HG03520 (cell line): ENCODE measurements around the gene PMM2.
"Not testable (repeated sequence)": the region's sequence is repeated elsewhere in the genome, so short reads cannot be mapped to it uniquely, and the experiment has no call there.

Source experiments
- ATAC-seq: cut with Tn5 transposase; IDR thresholded peaks from one replicate; pipeline ENCODE4 v1.9.1; 2021; ENCODE audit warnings: mild to moderate bottlenecking, moderate library complexity; ENCODE audit not compliant: unreplicated experiment

PMM2 gene

DNA sequence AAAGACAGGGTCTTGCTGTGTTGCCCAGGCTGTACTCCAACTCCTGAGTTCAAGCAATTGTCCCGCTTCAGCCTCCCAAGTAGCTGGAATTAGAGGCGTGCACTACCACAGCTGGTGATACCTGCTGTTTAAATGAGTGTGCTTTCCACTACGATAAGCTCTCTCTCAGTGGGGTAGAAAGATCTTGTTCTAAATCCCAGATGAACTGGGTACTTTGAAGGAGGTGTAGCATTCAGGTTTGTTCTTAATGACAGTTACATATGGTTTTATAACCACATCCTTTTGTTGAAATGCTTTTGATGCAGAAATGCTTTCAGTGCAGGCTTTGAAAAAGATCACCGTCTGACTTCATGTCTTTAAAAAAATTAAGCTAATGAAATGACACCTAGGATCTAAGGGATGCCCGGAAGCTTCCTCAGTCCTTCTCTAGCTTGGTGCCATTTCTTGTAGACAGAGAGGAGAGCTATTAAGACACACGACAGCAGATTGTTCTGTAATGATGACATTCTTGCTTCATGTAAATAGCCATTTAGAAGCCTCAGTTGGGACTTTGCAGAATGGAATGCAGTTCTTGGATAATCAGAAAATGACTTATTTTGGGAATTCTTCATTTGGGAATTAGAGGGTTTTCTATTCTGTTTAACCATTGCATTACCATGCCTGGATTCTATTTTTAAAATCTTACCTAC lies 19.5 kb downstream of the PMM2 start:
- no peak for ATAC-seq

DNA sequence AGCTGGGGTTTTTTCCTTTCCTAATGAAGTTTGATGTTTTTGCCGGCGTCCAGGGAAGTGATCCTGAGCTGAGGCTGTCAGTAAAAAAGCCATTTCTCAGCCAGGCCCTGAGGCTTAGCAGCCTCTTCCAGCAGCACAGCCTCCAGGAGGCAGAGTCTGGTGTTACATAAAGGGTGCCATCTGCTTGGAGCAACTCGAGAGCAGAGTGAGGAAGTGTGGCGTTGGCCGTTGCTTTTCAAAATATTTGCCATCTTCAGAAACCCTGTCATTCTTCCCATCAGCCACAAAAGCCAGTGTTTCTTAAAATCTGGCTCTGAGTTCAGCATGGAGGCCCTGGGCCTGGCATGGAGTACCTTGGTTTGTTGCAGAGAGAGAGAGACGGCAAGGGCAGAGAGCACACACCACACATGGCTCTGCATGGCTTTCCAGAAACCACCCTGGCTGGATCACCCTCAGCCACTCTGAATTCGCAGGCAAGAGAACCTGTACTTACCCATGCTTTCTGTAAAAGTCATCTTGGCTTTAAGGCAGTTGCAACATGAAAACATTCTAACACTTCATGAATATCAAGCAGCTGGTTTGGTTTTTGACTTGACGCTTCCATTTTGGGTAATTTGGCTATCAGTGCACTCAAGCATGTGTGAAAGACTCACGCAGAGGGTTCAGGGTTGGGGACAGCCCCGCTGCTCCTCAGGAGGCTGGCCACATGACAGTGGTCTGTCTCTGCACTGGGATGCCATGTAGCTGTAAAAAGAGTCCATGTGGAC lies 21.0 kb downstream of the PMM2 start:
- ATAC-seq = peak; percentile 67

GRCh38 chr16:8819411-8820034 lies 21.9 kb downstream of the PMM2 start:
- no peak for ATAC-seq

- ATAC-seq = no peak
Measured at GRCh38 chr16:8822403-8822802, 24.8 kb downstream of the PMM2 start.

GRCh38 chr16:8826278-8826879 lies 28.7 kb downstream of the PMM2 start:
- ATAC-seq = no peak

DNA sequence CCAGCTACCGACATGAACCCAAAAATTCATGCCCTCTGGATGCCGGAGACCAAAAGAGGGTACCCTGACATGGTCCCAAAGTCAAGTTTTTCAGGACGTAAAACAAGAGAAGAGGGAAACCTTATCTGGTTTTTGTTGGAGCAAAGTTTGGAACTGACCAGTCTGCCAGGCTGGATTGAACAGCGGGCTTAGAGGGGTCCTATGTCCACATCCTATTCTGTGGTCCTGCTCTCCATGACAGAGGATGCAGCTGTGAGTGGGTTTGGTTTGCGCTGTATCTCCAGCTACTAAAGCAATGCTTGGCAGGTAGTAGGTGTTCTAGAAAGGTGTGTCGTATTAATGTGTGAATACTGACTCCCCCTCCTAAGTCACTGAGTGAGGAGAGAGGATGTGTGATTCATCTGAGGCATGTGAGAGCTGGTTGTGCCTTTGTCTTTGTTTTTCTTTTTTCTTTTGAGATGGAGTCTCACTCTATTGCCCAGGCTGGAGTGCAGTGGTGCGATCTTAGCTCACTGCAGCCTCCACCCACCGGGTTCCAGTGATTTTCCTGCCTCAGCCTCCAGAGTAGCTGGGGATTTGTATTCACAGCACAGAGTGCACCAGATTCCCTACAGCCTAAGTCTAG lies 31.0 kb downstream of the PMM2 start:
- no peak for ATAC-seq

DNA sequence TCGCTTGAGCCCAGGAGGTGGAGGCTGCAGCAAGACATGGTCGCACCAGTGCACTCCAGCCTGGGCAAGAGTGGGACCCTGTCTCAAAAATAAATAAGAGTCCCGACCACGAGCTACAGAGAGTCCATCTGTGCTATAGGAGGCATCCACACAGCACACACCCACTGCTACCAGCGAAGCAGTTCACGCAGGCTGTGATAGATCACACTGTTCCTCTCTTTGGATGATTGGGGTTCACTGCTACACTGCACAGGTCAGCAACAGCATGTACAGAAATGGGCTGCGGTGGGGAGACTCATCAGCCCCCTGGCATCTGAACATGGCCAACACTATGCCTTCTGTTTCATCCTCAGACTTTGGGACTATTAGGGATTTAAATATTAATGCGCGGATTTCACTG lies 33.8 kb downstream of the PMM2 start:
- no peak for ATAC-seq

GRCh38 chr16:8831871-8832716 lies 34.5 kb downstream of the PMM2 start:
- no peak for ATAC-seq

GRCh38 chr16:8832717-8833105 lies 35.1 kb downstream of the PMM2 start:
- ATAC-seq = no peak

- ATAC-seq = not testable (repeated sequence)
Measured at GRCh38 chr16:8836797-8837196, 39.2 kb downstream of the PMM2 start.

- not testable (repeated sequence) for ATAC-seq
Measured at GRCh38 chr16:8837594-8837993, 40.0 kb downstream of the PMM2 start.

DNA sequence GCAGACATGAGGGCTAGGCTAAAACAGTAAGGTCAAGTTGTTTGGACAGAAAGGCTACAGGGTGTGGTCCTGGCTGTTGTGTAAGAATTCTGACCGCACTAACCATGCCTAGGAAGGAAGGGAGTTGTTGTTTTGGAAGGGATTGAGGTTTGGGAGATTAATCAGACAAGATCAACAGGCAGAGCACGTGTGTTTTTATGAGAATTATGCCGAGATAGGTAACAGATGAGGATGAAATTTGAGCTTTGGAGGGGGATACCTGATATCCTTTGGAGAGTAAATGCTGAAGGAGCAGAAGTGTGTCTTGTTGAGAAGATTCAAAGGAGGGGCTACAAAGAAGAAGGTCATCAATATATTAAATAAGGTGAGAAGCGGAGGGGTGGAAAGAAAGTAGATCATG lies 44.4 kb downstream of the PMM2 start:
- ATAC-seq = not testable (repeated sequence)

DNA sequence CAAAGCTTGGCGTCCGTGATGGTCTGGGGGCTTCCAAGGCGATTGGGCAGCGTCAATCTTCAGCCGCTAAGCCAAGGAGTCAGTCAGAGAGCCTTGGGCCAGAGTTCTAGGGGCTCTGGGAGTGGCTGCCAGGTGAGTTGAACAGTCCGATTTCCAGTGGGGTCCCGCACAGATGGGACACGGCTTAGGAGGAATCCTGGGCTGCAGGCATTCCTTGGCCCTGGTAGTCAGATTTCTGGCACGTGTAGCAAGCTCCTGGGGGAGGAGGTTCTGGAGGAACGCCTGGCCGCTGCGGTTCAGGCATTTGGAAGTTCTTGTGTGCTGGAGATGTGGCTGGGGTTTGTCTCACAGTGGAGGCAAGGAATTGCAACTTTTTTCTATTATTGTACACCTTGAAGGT lies 45.7 kb downstream of the PMM2 start:
- not testable (repeated sequence) for ATAC-seq

DNA sequence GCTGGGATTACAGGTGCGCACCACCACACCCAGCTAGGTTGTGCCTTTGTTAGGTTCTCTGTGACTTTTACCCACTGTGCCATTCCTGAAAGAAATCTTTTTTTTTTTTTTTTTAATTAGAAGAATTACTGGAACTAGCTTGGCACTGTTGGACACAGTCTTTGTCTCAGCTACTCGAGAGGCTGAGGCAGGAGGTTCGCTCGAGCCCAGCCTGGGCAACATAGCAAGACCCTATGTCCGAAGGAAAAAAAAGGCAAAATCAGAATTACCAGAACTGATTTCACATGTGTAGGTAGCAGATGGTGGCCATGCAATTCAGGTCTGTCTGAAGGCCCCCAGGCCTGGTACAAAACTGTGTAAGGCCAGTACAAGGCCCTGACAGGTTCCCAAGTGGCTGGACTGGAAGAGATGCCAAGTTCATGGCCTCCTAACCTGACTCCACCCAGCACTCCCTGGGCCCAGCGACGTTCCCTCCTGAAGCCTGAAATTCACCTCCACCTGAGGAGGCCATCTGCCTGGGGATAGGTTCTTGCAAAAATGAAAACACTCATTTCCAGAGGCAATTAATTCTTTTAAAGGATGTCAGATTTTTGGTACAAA lies 48.2 kb downstream of the PMM2 start:
- ATAC-seq = no peak

GRCh38 chr16:8846401-8846932 lies 48.8 kb downstream of the PMM2 start:
- ATAC-seq = no peak

- ATAC-seq = no peak
Measured at GRCh38 chr16:8847145-8847544, 49.5 kb downstream of the PMM2 start.

DNA sequence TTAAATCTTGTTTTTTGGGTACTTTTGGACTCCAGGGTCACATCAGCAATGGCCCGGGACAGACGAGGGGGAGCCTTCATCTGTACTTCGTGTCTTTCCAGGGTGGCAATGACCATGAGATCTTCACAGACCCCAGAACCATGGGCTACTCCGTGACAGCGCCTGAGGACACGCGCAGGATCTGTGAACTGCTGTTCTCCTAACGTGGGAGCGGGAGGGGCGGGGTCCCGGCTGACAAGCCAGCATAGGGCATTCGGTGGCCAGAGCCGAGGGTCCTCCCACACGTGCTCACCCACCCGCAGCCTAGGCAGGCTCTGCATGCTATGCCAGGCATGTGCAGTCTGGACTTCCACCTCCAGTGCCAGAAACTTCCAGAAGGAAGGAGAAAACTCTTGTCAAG lies 50.0 kb downstream of the PMM2 start:
- ATAC-seq = no peak

GRCh38 chr16:8848231-8848938 lies 50.7 kb downstream of the PMM2 start:
- no peak for ATAC-seq

GRCh38 chr16:8848939-8849391 lies 51.3 kb downstream of the PMM2 start:
- no peak for ATAC-seq
